Stomach (tissue), 19 donors: ENCODE results near the gene LDLRAD2. TPM values are rescaled to one million over a fixed set of nuclear protein-coding genes. Genes with fewer than 3 reads are reported as not detected.

Experiments used
- DNase-seq, 2 donors: peaks; one replicate each; pipeline versions ENCODE4 v3.0.0 to v3.0.0-alpha.2; 2013 to 2019
- H3K27ac ChIP-seq, 5 donors: fragments of 200-600 bp in 4 of 5; sonication (generic) in 4 of 5; one replicate each; pipeline ENCODE4 v1.5.1; 2013 to 2019; ENCODE audit warnings: mild to moderate bottlenecking in 1 of 5, moderate library complexity in 1 of 5
- H3K27me3 ChIP-seq, 3 donors: fragments of 200-600 bp; sonication (generic); one replicate each; pipeline ENCODE4 v1.5.1; 2017 to 2019; ENCODE audit warnings: mixed run types in 1 of 3
- H3K36me3 ChIP-seq, 4 donors: fragments of 200-600 bp; sonication (generic); 1 replicate in 3 of 4; 2 replicates in 1 of 4; pipeline ENCODE4 v1.5.1; 2016 to 2019
- H3K4me1 ChIP-seq, 4 donors: fragments of 200-600 bp; sonication (generic); one replicate each; pipeline ENCODE4 v1.5.1; 2016 to 2019
- H3K4me3 ChIP-seq, 4 donors: fragments of 200-600 bp; sonication (generic) in 3 of 4; one replicate each; pipeline ENCODE4 v1.5.1; 2016 to 2019; ENCODE audit warnings: mild to moderate bottlenecking in 1 of 4
- H3K9me3 ChIP-seq, 4 donors: fragments of 200-600 bp; sonication (generic); one replicate each; pipeline ENCODE4 v1.5.1; 2016 to 2019
- CTCF ChIP-seq, 7 experiments: fragments of 450-650 bp in 4 of 7; fragments of 200-600 bp in 3 of 7; sonication (generic) in 3 of 7; IDR thresholded peaks; one replicate each; pipeline ENCODE4 v1.5.1; 2016 to 2019; ENCODE audit warnings: antibody characterized with exemption in 7 of 7, control low read depth in 2 of 7, mild to moderate bottlenecking in 1 of 7
- EP300 ChIP-seq: sonication (generic); formaldehyde crosslinking; IDR thresholded peaks from one replicate; pipeline ENCODE4 v1.6.1; 2017; ENCODE audit warnings: antibody characterized with exemption
- POLR2A ChIP-seq, 4 donors: fragments of 450-650 bp; IDR thresholded peaks; one replicate each; pipeline ENCODE4 v1.6.1; 2016; ENCODE audit warnings: antibody characterized with exemption in 4 of 4, control low read depth in 2 of 4, mild to moderate bottlenecking in 1 of 4, moderate library complexity in 1 of 4
- POLR2AphosphoS5 ChIP-seq, 3 donors: sonication (generic); formaldehyde crosslinking; IDR thresholded peaks; one replicate each; pipeline ENCODE4 v1.6.1; 2016; ENCODE audit warnings: antibody characterized with exemption in 3 of 3
- WGBS, 5 donors: extraction: QIAGEN DNeasy Blood & Tissue Kit in 3 of 5; methylation state at CpG; one replicate each; pipeline versions ENCODE4 v1.1.5 to v1.1.7; 2013 to 2018; 5-methylcytosine and 5-hydroxymethylcytosine counted together
- intact Hi-C: fragments of 100-400 bp; cut with DNase I; formaldehyde crosslinking; loops from one replicate; pipeline ENCODE4 v1.15.1; 2023; ENCODE audit warnings: low total_unique reads
- long read RNA-seq, 10 donors: transcript quantifications; one replicate each; lab custom pipeline, GENCODE V29; 2026
- polyA plus RNA-seq, 3 donors: library from polyadenylated mRNA; stranded (reverse); fragments of 200-250 nt; gene quantifications; one replicate each; pipeline ENCODE4 v1.2.3, GENCODE V29; 2013
- total RNA-seq, 5 donors: library from RNA; depleted of rRNA; stranded (reverse); fragments of >200 nt; gene quantifications; one replicate each; pipeline versions ENCODE4 v1.1.0 to v1.2.3, GENCODE V29; 2014 to 2016
- donor health status: healthy with polysubstance abuse.
- donor health status: Bipolar disorder and iron deficiency.
- donor health status: healthy.

Gene LDLRAD2, protein sequence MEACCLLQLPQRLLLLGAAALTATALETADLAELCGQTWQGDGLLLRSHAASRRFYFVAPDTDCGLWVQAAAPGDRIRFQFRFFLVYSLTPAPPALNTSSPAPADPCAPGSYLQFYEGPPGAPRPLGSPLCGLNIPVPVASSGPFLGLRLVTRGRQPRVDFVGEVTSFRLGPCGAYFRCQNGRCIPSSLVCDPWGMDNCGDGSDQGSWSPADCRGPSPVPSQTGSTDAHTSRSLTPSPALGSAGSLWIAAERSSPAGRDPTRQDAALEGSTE
- 1 to 10 TPM in 1 of 5 donors, under 1 TPM in 1, not detected in 3; 0.72 to 2.3 TPM for total RNA-seq
- polyA plus RNA-seq: 1 to 10 TPM in 2 of 3 donors, under 1 TPM in 1; 0.76 to 2.6 (median 1.6) TPM
- long read RNA-seq, donor 1: 0 reads
- long read RNA-seq, donor 2: 0 reads
- long read RNA-seq, donor 3: 0 reads
- long read RNA-seq, donor 4: 0 reads
- long read RNA-seq, donor 5, partial matches to known transcripts: 47 of 47 reads
- long read RNA-seq, donor 5, other reads (novel, unspliced or antisense): 0 of 47 reads
- long read RNA-seq, donor 6: 0 reads
- long read RNA-seq, donor 7, partial matches to known transcripts: 40 of 40 reads
- long read RNA-seq, donor 7, other reads (novel, unspliced or antisense): 0 of 40 reads
- long read RNA-seq, donor 8, partial matches to known transcripts: 5 of 5 reads
- long read RNA-seq, donor 8, other reads (novel, unspliced or antisense): 0 of 5 reads
- long read RNA-seq, donor 9, partial matches to known transcripts: 39 of 39 reads
- long read RNA-seq, donor 9, other reads (novel, unspliced or antisense): 0 of 39 reads
- long read RNA-seq, donor 10: 0 reads

GRCh38 chr1:21811875-21812305, at the start of gene LDLRAD2:
LDLRAD2 (plus strand) TSS chr1:21812265; CDS start chr1:21812452, 187 bp downstream.
- H3K36me3 ChIP-seq: no peaks in the 10 kb centered on the region
- H3K27me3 ChIP-seq: peaks cover 0 to 20% (median 9%) of the 10 kb centered on the region in 3 donors
- no peak within 1 kb of the TSS for H3K27ac ChIP-seq
- TF ChIP-seq CTCF (IDR thresholded peaks at IDR 0.05): no peak
- TF ChIP-seq POLR2AphosphoS5 (IDR thresholded peaks at IDR 0.05): no peak
- TF ChIP-seq POLR2A (IDR thresholded peaks at IDR 0.05): no peak
- no peak for TF ChIP-seq EP300
- intact Hi-C loops: no loop called here
- H3K4me1 ChIP-seq: peaks cover 0 to 32% (median 17%) of the 10 kb centered on the region in 4 donors
- WGBS, 5 donors: 47 to 63% (median 57%) methylated on average over 2 of the region's 2 CpGs
- no peaks in the 10 kb centered on the region for H3K9me3 ChIP-seq
- peak in 1 of 2 donors; percentile 64 for DNase-seq
- H3K4me3 ChIP-seq: no peak within 1 kb of the TSS

GRCh38 chr1:21763236-21763635, 48.8 kb upstream of the LDLRAD2 start:
- peaks cover 41 to 89% (median 62%) of the 10 kb centered on the region in 4 donors for H3K4me1 ChIP-seq
- TF ChIP-seq CTCF (IDR thresholded peaks at IDR 0.05) (no peak), POLR2A (IDR thresholded peaks at IDR 0.05) (no peak), EP300 (no peak), POLR2AphosphoS5 (IDR thresholded peaks at IDR 0.05) (no peak)
- no peak for DNase-seq
- no peaks in the 10 kb centered on the region for H3K36me3 ChIP-seq
- intact Hi-C loops: no loop called here
- H3K9me3 ChIP-seq: no peaks in the 10 kb centered on the region
- H3K27me3 ChIP-seq: no peaks in the 10 kb centered on the region
- 49 to 75% (median 66%) methylated on average over 10 of the region's 10 CpGs for WGBS, 5 donors
- no peak overlapping the region for H3K4me3 ChIP-seq
- peak overlapping the region; percentile 33 to 80 (median 73) for H3K27ac ChIP-seq

GRCh38 chr1:21763694-21764419, 48.2 kb upstream of the LDLRAD2 start:
- DNase-seq: no peak
- Histone ChIP-seq H3K27me3 (no peaks in the 10 kb centered on the region), H3K36me3 (no peaks in the 10 kb centered on the region), H3K9me3 (no peaks in the 10 kb centered on the region), H3K4me1 (peaks cover 45 to 96% (median 66%) of the 10 kb centered on the region in 4 donors), H3K4me3 (no peak overlapping the region), H3K27ac (peak overlapping the region; percentile 68 to 80 (median 75))
- TF ChIP-seq POLR2AphosphoS5 (IDR thresholded peaks at IDR 0.05) (no peak), POLR2A (IDR thresholded peaks at IDR 0.05) (no peak), CTCF (IDR thresholded peaks at IDR 0.05) (no peak), EP300 (no peak)
- WGBS, 5 donors: 64 to 77% (median 71%) methylated on average over 7 of the region's 7 CpGs
- intact Hi-C loops: no loop called here
